HG02798 (cell line): ENCODE data around the gene GCC1.
"Not testable (repeated sequence)": the region's sequence is repeated elsewhere in the genome, so short reads cannot be mapped to it uniquely, and the experiment has no call there.

Experiments used
- ATAC-seq: cut with Tn5 transposase; IDR thresholded peaks from one replicate; pipeline ENCODE4 v1.9.1; 2021; ENCODE audit warnings: mild to moderate bottlenecking; ENCODE audit not compliant: unreplicated experiment, poor library complexity

Gene GCC1

DNA sequence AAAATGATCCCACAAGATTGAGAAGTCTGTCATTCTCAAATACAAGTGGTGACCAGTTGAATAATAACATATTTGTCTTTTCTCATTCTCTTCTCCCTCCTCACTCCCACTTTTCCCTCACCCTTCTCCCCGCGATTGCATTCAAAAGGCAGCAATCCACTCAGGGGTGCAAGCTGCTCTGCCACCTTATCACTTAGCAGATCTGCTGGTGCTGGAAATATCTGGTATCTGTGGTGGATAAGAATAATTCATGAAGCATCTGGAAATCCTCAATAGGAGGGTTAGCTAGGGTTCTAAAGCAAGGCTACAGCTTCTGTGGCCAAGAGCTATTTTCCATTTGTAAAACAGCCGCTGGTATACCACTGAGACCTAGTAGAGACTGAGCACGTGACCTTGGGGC, 43.8 kb downstream of the GCC1 start:
- no peak for ATAC-seq

DNA sequence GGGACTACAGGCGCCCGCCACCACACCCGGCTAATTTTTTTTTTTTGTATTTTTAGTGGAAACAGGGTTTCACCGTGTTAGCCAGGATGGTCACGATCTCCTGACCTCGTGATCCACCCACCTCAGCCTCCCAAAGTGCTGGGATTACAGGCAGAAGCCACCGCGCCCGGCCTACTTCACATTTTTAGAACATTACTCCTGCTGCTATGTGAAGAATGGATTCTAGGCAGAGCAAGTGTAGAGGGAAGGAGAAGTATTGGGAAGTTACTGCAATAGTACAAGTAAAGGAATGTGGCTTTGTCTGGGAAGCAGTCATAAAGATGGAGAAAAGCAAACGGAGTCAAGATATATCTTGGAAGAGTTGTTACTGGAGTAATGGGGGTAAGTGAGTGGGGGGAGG, 44.9 kb downstream of the GCC1 start:
- ATAC-seq: not testable (repeated sequence)

DNA sequence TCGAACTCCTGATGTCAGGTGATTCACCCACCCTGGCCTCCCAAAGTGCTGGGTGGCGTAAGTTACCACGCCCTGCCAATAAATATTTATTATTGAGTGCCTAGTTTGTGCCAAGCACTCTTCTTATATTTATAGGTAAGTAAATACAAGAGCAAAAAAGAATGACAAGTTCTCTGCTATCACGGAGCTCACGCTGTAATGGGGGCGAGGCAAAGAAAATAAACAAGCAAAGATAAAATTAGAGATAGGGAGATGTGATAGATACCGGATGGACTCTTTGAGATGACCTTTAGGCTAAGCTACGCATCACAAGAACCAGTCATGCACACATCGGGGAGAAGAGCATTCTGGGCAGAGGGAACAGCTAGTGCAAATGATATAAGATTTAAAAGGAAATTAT, 46.3 kb downstream of the GCC1 start:
- ATAC-seq: no peak

DNA sequence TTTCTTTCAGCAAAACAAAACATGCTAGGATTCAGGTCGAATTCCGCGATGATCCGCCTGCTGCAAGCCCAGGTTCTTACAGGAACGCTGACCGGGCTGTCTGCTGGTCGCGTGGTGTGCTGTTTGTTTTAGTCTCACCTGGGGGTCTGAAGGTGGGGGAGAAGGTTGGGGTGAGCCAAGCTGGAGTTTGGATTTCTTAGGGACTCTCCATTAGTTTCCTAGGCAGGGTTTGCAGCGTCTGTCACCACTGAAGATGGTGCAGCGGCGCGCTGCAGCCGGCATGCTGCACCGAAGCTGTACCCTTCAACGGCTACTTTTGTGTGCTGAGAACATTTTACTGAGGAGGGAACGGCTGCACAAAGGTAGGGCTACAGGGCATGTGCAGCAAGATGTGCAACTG, 48.7 kb downstream of the GCC1 start:
- ATAC-seq: no peak

DNA sequence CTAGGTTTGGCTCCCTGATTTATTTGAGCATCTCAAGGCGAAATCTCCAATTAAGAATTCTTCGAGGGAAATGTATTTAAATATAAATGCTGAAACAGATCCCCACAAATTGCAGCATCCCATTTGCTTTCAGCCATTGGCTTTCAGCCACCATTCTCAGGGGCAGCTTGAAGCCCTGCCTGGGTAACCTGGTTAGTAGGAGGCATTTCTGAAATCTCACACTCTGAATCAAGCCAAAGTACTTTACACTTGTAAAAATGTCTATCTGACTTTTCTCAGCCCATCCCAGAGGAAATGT, 49.1 kb downstream of the GCC1 start:
- no peak for ATAC-seq

DNA sequence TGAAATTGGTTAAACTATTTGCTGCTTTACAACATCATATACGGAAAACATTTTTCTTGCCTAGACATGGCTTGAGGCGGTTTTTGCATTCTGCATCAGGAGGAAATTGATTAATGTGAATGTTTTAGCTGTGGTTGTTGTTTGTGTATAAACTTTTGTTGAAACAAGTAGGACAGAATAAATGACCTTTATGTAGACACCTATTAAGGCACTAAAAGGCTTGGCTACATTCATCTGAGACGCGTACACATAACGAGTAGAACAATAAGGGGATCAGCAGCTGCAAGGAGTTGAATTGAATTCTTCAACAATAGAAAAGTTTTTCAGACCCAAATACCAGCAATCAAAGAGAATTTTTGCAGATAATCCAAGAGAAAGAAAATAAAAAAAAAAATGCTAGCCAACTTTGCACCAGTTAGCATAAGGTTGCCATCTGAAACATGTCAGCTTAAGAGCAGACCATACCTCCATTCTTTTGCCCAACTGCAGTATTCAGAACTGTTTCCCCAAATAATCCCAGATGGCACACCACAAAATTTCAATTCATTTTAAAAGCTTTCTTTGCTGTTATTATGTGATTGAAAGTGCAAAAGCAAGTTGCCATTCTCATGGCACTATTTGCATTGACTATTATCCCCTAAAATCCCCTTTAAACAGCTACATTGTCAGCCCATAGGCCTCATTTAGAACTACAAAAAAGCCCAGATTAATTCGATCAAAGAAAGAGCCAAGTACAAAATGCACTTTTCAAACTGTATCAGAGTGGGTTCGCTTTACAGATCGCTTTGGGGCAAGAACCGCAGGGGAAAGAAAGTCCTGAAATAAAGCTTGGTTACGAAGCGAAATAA, 49.6 kb downstream of the GCC1 start:
- ATAC-seq: no peak

DNA sequence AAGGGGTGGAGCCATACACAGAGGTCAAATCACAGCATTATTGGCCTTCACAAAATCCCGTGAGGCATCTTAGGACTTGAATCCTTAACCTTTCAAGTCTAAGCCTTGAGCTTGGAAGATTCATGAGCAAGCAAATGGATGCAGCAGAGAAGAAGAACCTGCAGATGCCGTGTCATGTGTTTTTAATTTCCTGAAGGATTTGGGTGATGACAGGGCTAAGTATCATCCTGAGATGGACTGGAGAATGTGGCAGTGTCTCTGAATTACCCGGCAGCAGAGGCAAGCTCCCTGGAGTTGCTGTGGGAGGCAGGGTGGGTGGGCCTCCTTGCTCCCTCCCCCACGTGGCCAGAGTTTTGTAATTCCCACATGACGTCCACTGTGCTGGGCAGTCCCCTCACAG, 50.8 kb downstream of the GCC1 start:
- no peak for ATAC-seq

DNA sequence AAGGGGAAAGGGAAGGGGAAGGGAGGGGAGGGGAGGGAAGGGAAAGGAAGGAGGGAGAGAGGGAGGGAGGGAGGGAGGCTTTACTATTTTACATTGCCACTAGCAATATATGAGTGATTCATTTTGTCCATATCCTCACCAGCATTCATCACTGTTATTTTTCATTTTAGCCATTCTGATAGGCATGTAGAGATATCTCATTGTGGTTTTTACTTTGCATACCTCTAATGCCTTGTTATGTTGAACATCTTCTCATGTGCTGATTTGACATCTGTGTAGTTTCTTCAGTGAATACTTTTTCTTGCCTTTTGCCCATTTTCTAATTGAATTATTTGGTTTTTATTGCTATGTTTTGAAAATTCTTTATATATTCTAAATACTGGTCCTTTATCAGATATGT, 52.7 kb downstream of the GCC1 start:
- ATAC-seq: no peak

DNA sequence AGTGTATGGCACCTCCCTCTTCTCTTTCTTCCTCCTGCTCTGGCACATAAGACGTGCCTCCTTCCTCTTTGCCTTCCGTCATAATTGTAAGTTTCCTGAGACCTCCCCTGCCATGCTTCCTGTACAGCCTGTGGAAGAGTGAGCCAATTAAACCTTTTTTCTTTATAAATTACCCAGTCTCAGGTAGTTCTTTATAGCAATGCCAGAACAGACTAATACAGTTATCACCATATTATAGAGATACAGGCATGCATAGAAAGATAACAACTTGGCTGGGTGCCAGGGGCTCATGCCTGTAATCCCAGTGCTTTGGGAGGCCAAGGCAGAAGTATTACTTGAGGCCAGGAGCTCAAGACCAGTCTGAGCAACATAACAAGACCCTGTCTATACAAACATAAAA, 53.2 kb downstream of the GCC1 start:
- no peak for ATAC-seq
